IMR-90 (cell line): ENCODE measurements around the gene ALKAL2. TPM values are rescaled to one million over a fixed set of nuclear protein-coding genes. Genes with fewer than 3 reads are reported as not detected.

Source experiments
- NFE2L2 ChIP-seq: fragments of 150-350 bp; IDR thresholded peaks from 2 replicates; pipeline ENCODE4 v1.6.1; 2016; ENCODE audit warnings: low read depth, mild to moderate bottlenecking, low read length
- RCOR1 ChIP-seq: IDR thresholded peaks from 2 replicates; pipeline ENCODE4 v1.6.1; 2012; ENCODE audit warnings: mild to moderate bottlenecking, low read length, improper control_type of control experiment; ENCODE audit not compliant: insufficient replicate concordance
- SMC3 ChIP-seq: fragments of 150-350 bp; IDR thresholded peaks from 2 replicates; pipeline ENCODE4 v1.6.1; 2016; ENCODE audit warnings: low read depth, mild to moderate bottlenecking, antibody characterized with exemption, low read length, moderate library complexity
- polyA plus RNA-seq, 3 experiments: library from polyadenylated mRNA; depleted of rRNA; stranded (reverse); fragments of >200 nt; gene quantifications; 2 replicates each; pipeline ENCODE4 v1.2.3, GENCODE V29; 2012; ENCODE audit warnings: low replicate concordance in 1 of 3
- total RNA-seq: library from RNA; depleted of rRNA; stranded (reverse); fragments of >200 nt; gene quantifications from 2 replicates; pipeline ENCODE4 v1.2.3, GENCODE V29; 2012

The ALKAL2 gene
- total and polyA plus RNA-seq, 2 of the 4 experiments (the other 2 are of a cell fraction) = not detected

GRCh38 chr2:264493-265468, 23.1 kb downstream of the ALKAL2 start, which contains the start of gene ACP1 (continued):
- no peak for TF ChIP-seq SMC3
- TF ChIP-seq NFE2L2 = no peak
- TF ChIP-seq RCOR1 = no peak
